ENCODE measurements around the gene SENP2. TPM values are rescaled to one million over a fixed set of nuclear protein-coding genes. Genes with fewer than 3 reads are reported as not detected.
"Not testable (repeated sequence)": the region's sequence is repeated elsewhere in the genome, so short reads cannot be mapped to it uniquely, and the experiment has no call there.

The SENP2 gene
- polyA plus RNA-seq (2013, experiment 1 of 4), result 34.8 TPM
- 41.0 TPM for polyA plus RNA-seq (2013, experiment 2 of 4)
- 29.7 TPM for polyA plus RNA-seq (2013, experiment 3 of 4)
- polyA plus RNA-seq (2013, experiment 4 of 4), result 31.9 TPM

GRCh38 chr3:185585859-185586685, at the start of gene SENP2:
Gene SENP2, plus strand, starts transcription at chr3:185586295. Its CDS starts 119 bp downstream, at chr3:185586414.
- Histone ChIP-seq H3K4me3 (ENCODE audit: insufficient read depth, low read depth, low read length) (peak within 1 kb of the TSS; percentile 72), H3K9me3 (ENCODE audit: control insufficient read depth, low read length) (no peaks in the 10 kb centered on the region), H3K4me1 (ENCODE audit: control insufficient read depth, insufficient read depth, low read length) (peaks cover 4% of the 10 kb centered on the region), H3K27me3 (ENCODE audit: control insufficient read depth, insufficient read depth, low read length, poor library complexity, severe bottlenecking) (no peaks in the 10 kb centered on the region), H3K36me3 (ENCODE audit: control insufficient read depth, insufficient read depth, low read length) (no peaks in the 10 kb centered on the region), H3K27ac (ENCODE audit: insufficient read depth, low read depth, low read length, poor library complexity, severe bottlenecking) (peak within 1 kb of the TSS; percentile 77)
- WGBS, 2 experiments, result 0 to 1% methylated on average over 64 of the region's 64 CpGs

GRCh38 chr3:185537369-185537970, 48.6 kb upstream of the SENP2 start:
- H3K36me3 ChIP-seq (ENCODE audit: control insufficient read depth, insufficient read depth, low read length), result no peaks in the 10 kb centered on the region
- no peak overlapping the region for H3K27ac ChIP-seq (ENCODE audit: insufficient read depth, low read depth, low read length, poor library complexity, severe bottlenecking)
- H3K27me3 ChIP-seq (ENCODE audit: control insufficient read depth, insufficient read depth, low read length, poor library complexity, severe bottlenecking), result no peaks in the 10 kb centered on the region
- H3K4me3 ChIP-seq (ENCODE audit: insufficient read depth, low read depth, low read length), result no peak overlapping the region
- no peaks in the 10 kb centered on the region for H3K9me3 ChIP-seq (ENCODE audit: control insufficient read depth, low read length)
- H3K4me1 ChIP-seq (ENCODE audit: control insufficient read depth, insufficient read depth, low read length), result no peaks in the 10 kb centered on the region
- 88 to 93% methylated on average over 9 of the region's 9 CpGs for WGBS, 2 experiments

- Histone ChIP-seq H3K4me3 (ENCODE audit: insufficient read depth, low read depth, low read length) (no peak overlapping the region), H3K27me3 (ENCODE audit: control insufficient read depth, insufficient read depth, low read length, poor library complexity, severe bottlenecking) (no peaks in the 10 kb centered on the region), H3K36me3 (ENCODE audit: control insufficient read depth, insufficient read depth, low read length) (no peaks in the 10 kb centered on the region), H3K27ac (ENCODE audit: insufficient read depth, low read depth, low read length, poor library complexity, severe bottlenecking) (no peak overlapping the region), H3K9me3 (ENCODE audit: control insufficient read depth, low read length) (no peaks in the 10 kb centered on the region), H3K4me1 (ENCODE audit: control insufficient read depth, insufficient read depth, low read length) (no peaks in the 10 kb centered on the region)
- WGBS, 2 experiments, result 82 to 85% methylated on average over 2 of the region's 2 CpGs
These were observed 46.2 kb upstream of the SENP2 start for GRCh38 chr3:185539934-185540333.

GRCh38 chr3:185540695-185541094, 45.4 kb upstream of the SENP2 start:
- no peaks in the 10 kb centered on the region for H3K36me3 ChIP-seq (ENCODE audit: control insufficient read depth, insufficient read depth, low read length)
- no peaks in the 10 kb centered on the region for H3K27me3 ChIP-seq (ENCODE audit: control insufficient read depth, insufficient read depth, low read length, poor library complexity, severe bottlenecking)
- H3K4me1 ChIP-seq (ENCODE audit: control insufficient read depth, insufficient read depth, low read length), result no peaks in the 10 kb centered on the region
- H3K4me3 ChIP-seq (ENCODE audit: insufficient read depth, low read depth, low read length), result no peak overlapping the region
- 87 to 96% methylated on average over 4 to 6 of the region's 7 CpGs for WGBS, 2 experiments
- H3K9me3 ChIP-seq (ENCODE audit: control insufficient read depth, low read length), result no peaks in the 10 kb centered on the region
- H3K27ac ChIP-seq (ENCODE audit: insufficient read depth, low read depth, low read length, poor library complexity, severe bottlenecking), result no peak overlapping the region

- no peaks in the 10 kb centered on the region for H3K9me3 ChIP-seq (ENCODE audit: control insufficient read depth, low read length)
- no peaks in the 10 kb centered on the region for H3K4me1 ChIP-seq (ENCODE audit: control insufficient read depth, insufficient read depth, low read length)
- no peak overlapping the region for H3K4me3 ChIP-seq (ENCODE audit: insufficient read depth, low read depth, low read length)
- 85 to 100% methylated on average over 3 of the region's 3 CpGs for WGBS, 2 experiments
- H3K27me3 ChIP-seq (ENCODE audit: control insufficient read depth, insufficient read depth, low read length, poor library complexity, severe bottlenecking), result no peaks in the 10 kb centered on the region
- H3K27ac ChIP-seq (ENCODE audit: insufficient read depth, low read depth, low read length, poor library complexity, severe bottlenecking), result no peak overlapping the region
- no peaks in the 10 kb centered on the region for H3K36me3 ChIP-seq (ENCODE audit: control insufficient read depth, insufficient read depth, low read length)
These were observed 37.0 kb upstream of the SENP2 start for GRCh38 chr3:185549122-185549521.

GRCh38 chr3:185549651-185550111, 36.4 kb upstream of the SENP2 start:
- Histone ChIP-seq H3K4me3 (ENCODE audit: insufficient read depth, low read depth, low read length) (no peak overlapping the region), H3K36me3 (ENCODE audit: control insufficient read depth, insufficient read depth, low read length) (no peaks in the 10 kb centered on the region), H3K27ac (ENCODE audit: insufficient read depth, low read depth, low read length, poor library complexity, severe bottlenecking) (no peak overlapping the region), H3K4me1 (ENCODE audit: control insufficient read depth, insufficient read depth, low read length) (no peaks in the 10 kb centered on the region), H3K27me3 (ENCODE audit: control insufficient read depth, insufficient read depth, low read length, poor library complexity, severe bottlenecking) (no peaks in the 10 kb centered on the region), H3K9me3 (ENCODE audit: control insufficient read depth, low read length) (no peaks in the 10 kb centered on the region)
- 91 to 96% methylated on average over 3 of the region's 3 CpGs for WGBS, 2 experiments

- Histone ChIP-seq H3K4me3 (ENCODE audit: insufficient read depth, low read depth, low read length) (no peak within 1 kb of the TSS), H3K4me1 (ENCODE audit: control insufficient read depth, insufficient read depth, low read length) (no peaks in the 10 kb centered on the region), H3K9me3 (ENCODE audit: control insufficient read depth, low read length) (no peaks in the 10 kb centered on the region), H3K27ac (ENCODE audit: insufficient read depth, low read depth, low read length, poor library complexity, severe bottlenecking) (no peak within 1 kb of the TSS), H3K27me3 (ENCODE audit: control insufficient read depth, insufficient read depth, low read length, poor library complexity, severe bottlenecking) (no peaks in the 10 kb centered on the region), H3K36me3 (ENCODE audit: control insufficient read depth, insufficient read depth, low read length) (no peaks in the 10 kb centered on the region)
- 58 to 64% methylated on average over 6 of the region's 6 CpGs for WGBS, 2 experiments
These were observed 33.7 kb upstream of the SENP2 start, which contains the start of gene LIPH for GRCh38 chr3:185552358-185552877. Gene LIPH, minus strand, starts transcription at chr3:185552588. Its CDS starts 117 bp downstream, at chr3:185552471.

- WGBS, 2 experiments, result 83 to 95% methylated on average over 4 of the region's 4 CpGs
- Histone ChIP-seq H3K27ac (ENCODE audit: insufficient read depth, low read depth, low read length, poor library complexity, severe bottlenecking) (no peak overlapping the region), H3K36me3 (ENCODE audit: control insufficient read depth, insufficient read depth, low read length) (no peaks in the 10 kb centered on the region), H3K9me3 (ENCODE audit: control insufficient read depth, low read length) (no peaks in the 10 kb centered on the region), H3K4me3 (ENCODE audit: insufficient read depth, low read depth, low read length) (no peak overlapping the region), H3K27me3 (ENCODE audit: control insufficient read depth, insufficient read depth, low read length, poor library complexity, severe bottlenecking) (peaks cover 4% of the 10 kb centered on the region), H3K4me1 (ENCODE audit: control insufficient read depth, insufficient read depth, low read length) (no peaks in the 10 kb centered on the region)
These were observed 31.0 kb upstream of the SENP2 start for GRCh38 chr3:185555101-185555501.

- H3K27ac ChIP-seq (ENCODE audit: insufficient read depth, low read depth, low read length, poor library complexity, severe bottlenecking), result no peak overlapping the region
- 92 to 100% methylated on average over 1 of the region's 1 CpG for WGBS, 2 experiments
- no peak overlapping the region for H3K4me3 ChIP-seq (ENCODE audit: insufficient read depth, low read depth, low read length)
- peaks cover 4% of the 10 kb centered on the region for H3K27me3 ChIP-seq (ENCODE audit: control insufficient read depth, insufficient read depth, low read length, poor library complexity, severe bottlenecking)
- no peaks in the 10 kb centered on the region for H3K9me3 ChIP-seq (ENCODE audit: control insufficient read depth, low read length)
- H3K4me1 ChIP-seq (ENCODE audit: control insufficient read depth, insufficient read depth, low read length), result no peaks in the 10 kb centered on the region
- no peaks in the 10 kb centered on the region for H3K36me3 ChIP-seq (ENCODE audit: control insufficient read depth, insufficient read depth, low read length)
These were observed 30.2 kb upstream of the SENP2 start for GRCh38 chr3:185555860-185556347.

GRCh38 chr3:185556640-185557039, 29.5 kb upstream of the SENP2 start:
- H3K4me3 ChIP-seq (ENCODE audit: insufficient read depth, low read depth, low read length); H3K9me3 ChIP-seq (ENCODE audit: control insufficient read depth, low read length); H3K36me3 ChIP-seq (ENCODE audit: control insufficient read depth, insufficient read depth, low read length); H3K27ac ChIP-seq (ENCODE audit: insufficient read depth, low read depth, low read length, poor library complexity, severe bottlenecking); H3K27me3 ChIP-seq (ENCODE audit: control insufficient read depth, insufficient read depth, low read length, poor library complexity, severe bottlenecking); H3K4me1 ChIP-seq (ENCODE audit: control insufficient read depth, insufficient read depth, low read length): not testable (repeated sequence)
- 90 to 96% methylated on average over 6 of the region's 6 CpGs for WGBS, 2 experiments
